SK-N-MC (cell line): ENCODE data around the gene PRRC2A.
A peak's percentile ranks its signal among the peaks of the same experiment; 100 is the strongest.

Source experiments
- DNase-seq: peaks from one replicate; pipeline ENCODE4 v3.0.0-alpha.2; 2011; ENCODE audit warnings: low read depth, low spot score
- H3K27ac ChIP-seq: fragments of 200-600 bp; sonication (generic); 2 replicates; pipeline ENCODE4 v1.5.1; 2016; ENCODE audit warnings: mixed run types
- H3K36me3 ChIP-seq: fragments of 200-600 bp; sonication (generic); 2 replicates; pipeline ENCODE4 v1.6.1; 2017; ENCODE audit warnings: antibody characterized with exemption, low read length, mixed read lengths; ENCODE audit not compliant: insufficient read depth
- H3K4me3 ChIP-seq: fragments of 200-600 bp; sonication (generic); 2 replicates; pipeline ENCODE4 v1.5.1; 2016
- H3K9ac ChIP-seq: fragments of 200-600 bp; sonication (generic); 2 replicates; pipeline ENCODE4 v1.8.0; 2017; ENCODE audit warnings: mixed run types, mixed read lengths; ENCODE audit not compliant: insufficient read length
- H3K9me3 ChIP-seq: fragments of 200-600 bp; sonication (generic); 2 replicates; pipeline ENCODE4 v1.6.1; 2017; ENCODE audit warnings: low read depth, mild to moderate bottlenecking, antibody characterized with exemption, low read length, moderate library complexity, mixed read lengths
- EZH2 ChIP-seq: fragments of 200-600 bp; sonication (generic); IDR thresholded peaks from one replicate; pipeline ENCODE4 v1.6.1; 2017; ENCODE audit warnings: antibody characterized with exemption
- FOXP2 ChIP-seq: optimal IDR thresholded peaks from 2 replicates; pipeline ENCODE3; 2011; ENCODE audit warnings: mild to moderate bottlenecking, moderate library complexity; ENCODE audit not compliant: insufficient read depth; ENCODE audit errors: extremely low read length, control extremely low read depth
- POLR2AphosphoS5 ChIP-seq: IDR thresholded peaks from 2 replicates; pipeline ENCODE4 v1.6.1; 2012; ENCODE audit warnings: mild to moderate bottlenecking, low read depth, low read length, borderline replicate concordance

Gene PRRC2A

GRCh38 chr6:31576897-31577578 is 43.5 kb upstream of the PRRC2A start:
- Histone ChIP-seq H3K9me3 (no peaks in the 10 kb centered on the region), H3K4me3 (no peak overlapping the region), H3K27ac (no peak overlapping the region), H3K9ac (no peak overlapping the region), H3K36me3 (no peaks in the 10 kb centered on the region)
- TF ChIP-seq POLR2AphosphoS5, result no peak
- TF ChIP-seq FOXP2, result no peak
- no peak for TF ChIP-seq EZH2
- no peak for DNase-seq

GRCh38 chr6:31577579-31577966 is 42.9 kb upstream of the PRRC2A start:
- H3K9me3 ChIP-seq, result no peaks in the 10 kb centered on the region
- TF ChIP-seq FOXP2, result no peak
- no peak for TF ChIP-seq EZH2
- TF ChIP-seq POLR2AphosphoS5, result no peak
- H3K4me3 ChIP-seq, result no peak overlapping the region
- H3K36me3 ChIP-seq, result no peaks in the 10 kb centered on the region
- no peak overlapping the region for H3K9ac ChIP-seq
- no peak overlapping the region for H3K27ac ChIP-seq
- no peak for DNase-seq

- H3K9me3 ChIP-seq, result no peaks in the 10 kb centered on the region
- no peaks in the 10 kb centered on the region for H3K36me3 ChIP-seq
- no peak for DNase-seq
- H3K27ac ChIP-seq, result no peak overlapping the region
- no peak for TF ChIP-seq FOXP2
- no peak overlapping the region for H3K4me3 ChIP-seq
- no peak overlapping the region for H3K9ac ChIP-seq
These were observed 42.1 kb upstream of the PRRC2A start for GRCh38 chr6:31578184-31579118.

DNA sequence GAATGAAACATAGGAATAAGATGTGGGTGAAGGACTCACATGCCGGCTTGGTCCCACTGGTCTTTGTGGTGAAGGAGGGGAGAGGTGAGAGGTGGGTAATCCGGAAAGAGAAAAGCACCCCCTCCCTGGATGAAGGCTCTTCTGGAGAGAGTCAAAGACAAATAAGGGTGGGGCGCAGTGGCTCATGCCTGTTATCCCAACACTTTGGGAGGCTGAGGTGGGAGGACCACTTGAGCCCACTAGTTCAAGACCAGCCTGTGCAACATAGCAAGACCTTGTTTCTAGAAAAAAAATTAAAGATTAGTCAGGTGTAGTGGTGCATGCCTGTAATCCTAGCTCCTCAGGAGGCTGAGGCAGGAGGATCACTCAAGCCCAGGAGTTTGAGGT is 41.4 kb upstream of the PRRC2A start:
- DNase-seq, result no peak
- Histone ChIP-seq H3K9ac (no peak overlapping the region), H3K4me3 (no peak overlapping the region), H3K27ac (no peak overlapping the region), H3K9me3 (no peaks in the 10 kb centered on the region), H3K36me3 (no peaks in the 10 kb centered on the region)
- TF ChIP-seq FOXP2 (no peak), EZH2 (no peak), POLR2AphosphoS5 (no peak)

- TF ChIP-seq POLR2AphosphoS5 (no peak), FOXP2 (no peak), EZH2 (no peak)
- H3K27ac ChIP-seq, result no peak overlapping the region
- no peaks in the 10 kb centered on the region for H3K36me3 ChIP-seq
- H3K9ac ChIP-seq, result no peak overlapping the region
- no peaks in the 10 kb centered on the region for H3K9me3 ChIP-seq
- DNase-seq, result no peak
- no peak overlapping the region for H3K4me3 ChIP-seq
These were observed 40.7 kb upstream of the PRRC2A start for GRCh38 chr6:31579546-31580437.

- Histone ChIP-seq H3K27ac (no peak overlapping the region), H3K9ac (peak overlapping the region; percentile 81), H3K9me3 (no peaks in the 10 kb centered on the region), H3K4me3 (peak overlapping the region; percentile 88), H3K36me3 (no peaks in the 10 kb centered on the region)
- no peak for DNase-seq
- TF ChIP-seq POLR2AphosphoS5, result no peak
- TF ChIP-seq FOXP2, result no peak
- TF ChIP-seq EZH2, result no peak
These were observed 40.1 kb upstream of the PRRC2A start for GRCh38 chr6:31580438-31580740.

GRCh38 chr6:31580807-31581433 is 39.6 kb upstream of the PRRC2A start:
- TF ChIP-seq FOXP2 (peak; percentile 26), POLR2AphosphoS5 (peak; percentile 74; the same call in 1 of the 2 replicates), EZH2 (no peak)
- peak overlapping the region; percentile 88 for H3K4me3 ChIP-seq
- no peak for DNase-seq
- no peaks in the 10 kb centered on the region for H3K9me3 ChIP-seq
- H3K27ac ChIP-seq, result no peak overlapping the region
- no peaks in the 10 kb centered on the region for H3K36me3 ChIP-seq
- H3K9ac ChIP-seq, result peak overlapping the region; percentile 81

- H3K4me3 ChIP-seq, result peak overlapping the region; percentile 88
- TF ChIP-seq FOXP2, result no peak
- TF ChIP-seq POLR2AphosphoS5, result no peak
- no peaks in the 10 kb centered on the region for H3K36me3 ChIP-seq
- DNase-seq, result no peak
- no peak overlapping the region for H3K27ac ChIP-seq
- no peaks in the 10 kb centered on the region for H3K9me3 ChIP-seq
- peak overlapping the region; percentile 81 for H3K9ac ChIP-seq
These were observed 38.9 kb upstream of the PRRC2A start for GRCh38 chr6:31581434-31582229.
